ENCODE measurements around the gene ST8SIA4.

The ST8SIA4 gene

GRCh38 chr5:100758780-100759179 lies 144.3 kb downstream of the ST8SIA4 start:
- Histone ChIP-seq H4K20me1 (ENCODE audit: control insufficient read depth, insufficient read depth, low read depth, low read length) (no peaks in the 10 kb centered on the region), H3K27me3 (ENCODE audit: control insufficient read depth, low read length) (no peaks in the 10 kb centered on the region), H3F3A (ENCODE audit: control insufficient read depth, insufficient read depth) (no peaks in the 10 kb centered on the region), H3K9me2 (replicated peaks; ENCODE audit: control insufficient read depth, low read length) (no peaks in the 10 kb centered on the region), H3K4me2 (ENCODE audit: low read length) (no peak overlapping the region), H3K9me3 (ENCODE audit: control insufficient read depth, insufficient read depth, low read length) (no peaks in the 10 kb centered on the region), H3K79me2 (ENCODE audit: control insufficient read depth, low read length) (no peaks in the 10 kb centered on the region), H3K4me1 (ENCODE audit: control insufficient read depth, low read length) (no peaks in the 10 kb centered on the region), H3K36me3 (ENCODE audit: control insufficient read depth, low read length) (no peaks in the 10 kb centered on the region), H3K4me3 (ENCODE audit: low read length) (no peak overlapping the region), H3K27ac (ENCODE audit: low read depth, low read length) (no peak overlapping the region)
- TF ChIP-seq EZH2phosphoT487 (IDR thresholded peaks at IDR 0.05; ENCODE audit: borderline replicate concordance, low read length) = no peak
- no peak for TF ChIP-seq CTCF (IDR thresholded peaks at IDR 0.05; ENCODE audit: low read depth, low read length, poor library complexity, severe bottlenecking)

GRCh38 chr5:100758306-100758705 lies 144.8 kb downstream of the ST8SIA4 start:
- Histone ChIP-seq H3K9me3 (ENCODE audit: control insufficient read depth, insufficient read depth, low read length) (no peaks in the 10 kb centered on the region), H3K36me3 (ENCODE audit: control insufficient read depth, low read length) (no peaks in the 10 kb centered on the region), H3K9me2 (replicated peaks; ENCODE audit: control insufficient read depth, low read length) (no peaks in the 10 kb centered on the region), H3K79me2 (ENCODE audit: control insufficient read depth, low read length) (no peaks in the 10 kb centered on the region), H3F3A (ENCODE audit: control insufficient read depth, insufficient read depth) (no peaks in the 10 kb centered on the region), H3K4me2 (ENCODE audit: low read length) (no peak overlapping the region), H3K4me3 (ENCODE audit: low read length) (no peak overlapping the region), H3K27me3 (ENCODE audit: control insufficient read depth, low read length) (no peaks in the 10 kb centered on the region), H3K27ac (ENCODE audit: low read depth, low read length) (no peak overlapping the region), H4K20me1 (ENCODE audit: control insufficient read depth, insufficient read depth, low read depth, low read length) (no peaks in the 10 kb centered on the region), H3K4me1 (ENCODE audit: control insufficient read depth, low read length) (no peaks in the 10 kb centered on the region)
- TF ChIP-seq EZH2phosphoT487 (IDR thresholded peaks at IDR 0.05; ENCODE audit: borderline replicate concordance, low read length) (no peak), CTCF (IDR thresholded peaks at IDR 0.05; ENCODE audit: low read depth, low read length, poor library complexity, severe bottlenecking) (no peak)

GRCh38 chr5:100757618-100758017 lies 145.5 kb downstream of the ST8SIA4 start:
- H3K4me3 ChIP-seq (ENCODE audit: low read length) = no peak overlapping the region

More at GRCh38 chr5:100757618-100758017, 145.5 kb downstream of the ST8SIA4 start:
- H3F3A ChIP-seq (ENCODE audit: control insufficient read depth, insufficient read depth) = no peaks in the 10 kb centered on the region
- no peak for TF ChIP-seq EZH2phosphoT487 (IDR thresholded peaks at IDR 0.05; ENCODE audit: borderline replicate concordance, low read length)
- TF ChIP-seq CTCF (IDR thresholded peaks at IDR 0.05; ENCODE audit: low read depth, low read length, poor library complexity, severe bottlenecking) = no peak
- H3K27me3 ChIP-seq (ENCODE audit: control insufficient read depth, low read length) = no peaks in the 10 kb centered on the region
- H3K4me2 ChIP-seq (ENCODE audit: low read length) = no peak overlapping the region
- H4K20me1 ChIP-seq (ENCODE audit: control insufficient read depth, insufficient read depth, low read depth, low read length) = no peaks in the 10 kb centered on the region
- H3K36me3 ChIP-seq (ENCODE audit: control insufficient read depth, low read length) = no peaks in the 10 kb centered on the region
- H3K27ac ChIP-seq (ENCODE audit: low read depth, low read length) = no peak overlapping the region
- H3K79me2 ChIP-seq (ENCODE audit: control insufficient read depth, low read length) = no peaks in the 10 kb centered on the region
- no peaks in the 10 kb centered on the region for H3K9me2 ChIP-seq (replicated peaks; ENCODE audit: control insufficient read depth, low read length)
- H3K4me1 ChIP-seq (ENCODE audit: control insufficient read depth, low read length) = no peaks in the 10 kb centered on the region
- no peaks in the 10 kb centered on the region for H3K9me3 ChIP-seq (ENCODE audit: control insufficient read depth, insufficient read depth, low read length)

Data from DOHH2 (cell line).